ENCODE measurements around the gene SH3BP5.

DNA sequence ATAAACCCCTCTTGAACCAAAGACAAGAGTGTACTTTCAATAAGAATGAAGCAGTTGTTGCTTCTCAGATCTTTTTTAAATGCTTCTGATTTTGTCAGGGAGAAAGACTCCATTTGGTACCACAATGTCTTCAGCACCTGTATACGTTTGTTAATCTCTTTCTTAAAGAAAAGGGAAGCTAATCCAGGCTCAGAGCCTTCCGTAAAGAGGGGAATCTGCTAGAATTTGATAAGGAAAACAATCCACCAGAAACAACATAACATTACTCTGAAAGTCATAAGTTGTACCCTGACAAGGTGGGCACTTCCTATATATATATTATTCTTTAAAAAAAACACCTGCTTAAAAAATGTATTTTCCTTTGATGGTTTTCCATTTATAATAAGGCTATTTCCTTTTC, 19.8 kb downstream of the SH3BP5 start:
- TF ChIP-seq, protein P1, sequence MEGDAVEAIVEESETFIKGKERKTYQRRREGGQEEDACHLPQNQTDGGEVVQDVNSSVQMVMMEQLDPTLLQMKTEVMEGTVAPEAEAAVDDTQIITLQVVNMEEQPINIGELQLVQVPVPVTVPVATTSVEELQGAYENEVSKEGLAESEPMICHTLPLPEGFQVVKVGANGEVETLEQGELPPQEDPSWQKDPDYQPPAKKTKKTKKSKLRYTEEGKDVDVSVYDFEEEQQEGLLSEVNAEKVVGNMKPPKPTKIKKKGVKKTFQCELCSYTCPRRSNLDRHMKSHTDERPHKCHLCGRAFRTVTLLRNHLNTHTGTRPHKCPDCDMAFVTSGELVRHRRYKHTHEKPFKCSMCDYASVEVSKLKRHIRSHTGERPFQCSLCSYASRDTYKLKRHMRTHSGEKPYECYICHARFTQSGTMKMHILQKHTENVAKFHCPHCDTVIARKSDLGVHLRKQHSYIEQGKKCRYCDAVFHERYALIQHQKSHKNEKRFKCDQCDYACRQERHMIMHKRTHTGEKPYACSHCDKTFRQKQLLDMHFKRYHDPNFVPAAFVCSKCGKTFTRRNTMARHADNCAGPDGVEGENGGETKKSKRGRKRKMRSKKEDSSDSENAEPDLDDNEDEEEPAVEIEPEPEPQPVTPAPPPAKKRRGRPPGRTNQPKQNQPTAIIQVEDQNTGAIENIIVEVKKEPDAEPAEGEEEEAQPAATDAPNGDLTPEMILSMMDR (IDR thresholded peaks at IDR 0.05), result no peak
- TF ChIP-seq POLR2A (IDR thresholded peaks at IDR 0.05), result no peak
- no peak for TF ChIP-seq EP300 (IDR thresholded peaks at IDR 0.05)

Measured in tibial nerve (tissue), 4 donors.